Tibial nerve (tissue), 4 donors: Measurements from ENCODE around the gene GBX1. TPM values are rescaled to one million over a fixed set of nuclear protein-coding genes. Genes with fewer than 3 reads are reported as not detected.
A peak's percentile ranks its signal among the peaks of the same experiment; 100 is the strongest.

Experiments
- DNase-seq, 2 donors: peaks; one replicate each; pipeline ENCODE4 v3.0.0-alpha.2; 2019; ENCODE audit warnings: low spot score in 2 of 2
- H3K27ac ChIP-seq, 4 donors: fragments of 200-600 bp; sonication (generic) in 3 of 4; one replicate each; pipeline ENCODE4 v1.5.1; 2017 to 2019; ENCODE audit warnings: mild to moderate bottlenecking in 1 of 4
- H3K27me3 ChIP-seq, 2 donors: fragments of 200-600 bp; sonication (generic) in 1 of 2; one replicate each; pipeline versions ENCODE4 v1.5.1 to v1.6.0; 2017 to 2019
- H3K36me3 ChIP-seq, 3 donors: fragments of 200-600 bp; sonication (generic); one replicate each; pipeline ENCODE4 v1.5.1; 2018 to 2019
- H3K4me1 ChIP-seq, 4 donors: fragments of 200-600 bp; sonication (generic) in 3 of 4; one replicate each; pipeline ENCODE4 v1.5.1; 2017 to 2019
- H3K4me3 ChIP-seq, 4 donors: fragments of 200-600 bp; sonication (generic) in 3 of 4; one replicate each; pipeline ENCODE4 v1.5.1; 2017 to 2019; ENCODE audit warnings: mild to moderate bottlenecking in 1 of 4, moderate library complexity in 1 of 4
- H3K9me3 ChIP-seq, 4 donors: fragments of 200-600 bp; sonication (generic) in 3 of 4; one replicate each; pipeline ENCODE4 v1.5.1; 2017 to 2019
- EP300 ChIP-seq, 2 donors: sonication (generic); formaldehyde crosslinking; IDR thresholded peaks; one replicate each; pipeline ENCODE4 v1.6.1; 2017; ENCODE audit warnings: antibody characterized with exemption in 2 of 2, mild to moderate bottlenecking in 1 of 2
- POLR2A ChIP-seq, 2 donors: fragments of 450-650 bp; IDR thresholded peaks; one replicate each; pipeline ENCODE4 v1.6.1; 2017; ENCODE audit warnings: antibody characterized with exemption in 2 of 2, mild to moderate bottlenecking in 2 of 2, moderate library complexity in 2 of 2
- WGBS, 2 donors: methylation state at CpG; one replicate each; pipeline ENCODE4 v1.1.5; 2018; 5-methylcytosine and 5-hydroxymethylcytosine counted together
- total RNA-seq, 4 donors: library from RNA; depleted of rRNA; stranded (reverse); fragments of >200 nt; gene quantifications; one replicate each; pipeline ENCODE4 v1.1.0, GENCODE V29; 2016
- TF ChIP-seq, protein P1 (sequence below), 5 experiments: fragments of 200-600 bp in 3 of 5; fragments of 450-650 bp in 2 of 5; sonication (generic) in 3 of 5; IDR thresholded peaks; one replicate each; pipeline ENCODE4 v1.5.1; 2016 to 2019; ENCODE audit warnings: antibody characterized with exemption in 5 of 5, mild to moderate bottlenecking in 3 of 5, moderate library complexity in 2 of 5

GBX1 gene
- total RNA-seq, 4 donors from 2014 or later, result not detected

DNA sequence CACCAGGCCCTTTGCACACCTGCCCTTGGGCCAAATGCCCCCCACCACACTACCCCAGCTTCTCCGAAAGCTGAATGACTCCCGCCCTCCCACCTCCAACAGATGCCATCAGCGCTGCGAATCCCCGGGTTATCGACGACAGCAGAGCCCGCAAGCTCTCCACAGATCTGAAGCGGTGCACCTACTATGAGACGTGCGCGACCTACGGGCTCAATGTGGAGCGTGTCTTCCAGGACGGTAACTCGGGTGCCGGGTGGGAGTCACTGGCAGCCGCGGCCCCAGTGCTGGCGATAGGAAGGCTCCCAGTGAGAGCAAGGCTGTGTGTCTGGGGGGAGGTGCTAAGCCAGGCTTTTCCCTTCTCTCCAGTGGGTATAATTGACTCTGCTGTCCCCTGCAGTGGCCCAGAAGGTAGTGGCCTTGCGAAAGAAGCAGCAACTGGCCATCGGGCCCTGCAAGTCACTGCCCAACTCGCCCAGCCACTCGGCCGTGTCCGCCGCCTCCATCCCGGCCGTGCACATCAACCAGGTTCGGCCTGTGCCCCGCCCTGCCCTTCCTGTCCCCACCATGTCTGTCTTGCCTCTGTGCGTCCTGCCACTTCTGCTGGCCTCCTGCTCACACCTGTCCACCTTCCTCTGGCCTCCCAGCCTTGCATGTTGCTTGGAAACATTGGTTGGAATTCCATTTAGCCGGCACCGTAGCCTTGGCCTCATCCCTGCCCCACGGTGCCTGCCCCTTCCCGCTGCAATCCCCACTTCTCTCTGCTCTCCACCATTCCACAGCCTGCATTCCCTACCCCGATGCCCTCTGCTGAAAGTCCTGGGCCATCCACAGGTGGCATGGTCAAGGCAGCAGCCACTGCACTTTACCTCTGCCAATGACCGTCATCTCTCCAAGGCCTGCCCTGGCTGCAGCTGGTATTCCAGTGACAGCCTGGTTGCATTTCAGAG, 49.1 kb downstream of the GBX1 start:
- Histone ChIP-seq H3K27me3 (no peaks in the 10 kb centered on the region), H3K4me3 (no peak overlapping the region), H3K9me3 (no peaks in the 10 kb centered on the region), H3K36me3 (peaks cover 0 to 69% (median 0%) of the 10 kb centered on the region in 3 donors), H3K4me1 (peaks cover 0 to 22% (median 9%) of the 10 kb centered on the region in 4 donors), H3K27ac (no peak overlapping the region)
- 90 to 94% methylated on average over 38 of the region's 38 CpGs for WGBS, 2 donors
- DNase-seq, result no peak
- TF ChIP-seq EP300 (IDR thresholded peaks at IDR 0.05) (no peak), POLR2A (IDR thresholded peaks at IDR 0.05) (no peak)
- TF ChIP-seq, protein P1, sequence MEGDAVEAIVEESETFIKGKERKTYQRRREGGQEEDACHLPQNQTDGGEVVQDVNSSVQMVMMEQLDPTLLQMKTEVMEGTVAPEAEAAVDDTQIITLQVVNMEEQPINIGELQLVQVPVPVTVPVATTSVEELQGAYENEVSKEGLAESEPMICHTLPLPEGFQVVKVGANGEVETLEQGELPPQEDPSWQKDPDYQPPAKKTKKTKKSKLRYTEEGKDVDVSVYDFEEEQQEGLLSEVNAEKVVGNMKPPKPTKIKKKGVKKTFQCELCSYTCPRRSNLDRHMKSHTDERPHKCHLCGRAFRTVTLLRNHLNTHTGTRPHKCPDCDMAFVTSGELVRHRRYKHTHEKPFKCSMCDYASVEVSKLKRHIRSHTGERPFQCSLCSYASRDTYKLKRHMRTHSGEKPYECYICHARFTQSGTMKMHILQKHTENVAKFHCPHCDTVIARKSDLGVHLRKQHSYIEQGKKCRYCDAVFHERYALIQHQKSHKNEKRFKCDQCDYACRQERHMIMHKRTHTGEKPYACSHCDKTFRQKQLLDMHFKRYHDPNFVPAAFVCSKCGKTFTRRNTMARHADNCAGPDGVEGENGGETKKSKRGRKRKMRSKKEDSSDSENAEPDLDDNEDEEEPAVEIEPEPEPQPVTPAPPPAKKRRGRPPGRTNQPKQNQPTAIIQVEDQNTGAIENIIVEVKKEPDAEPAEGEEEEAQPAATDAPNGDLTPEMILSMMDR (IDR thresholded peaks at IDR 0.05), result no peak

DNA sequence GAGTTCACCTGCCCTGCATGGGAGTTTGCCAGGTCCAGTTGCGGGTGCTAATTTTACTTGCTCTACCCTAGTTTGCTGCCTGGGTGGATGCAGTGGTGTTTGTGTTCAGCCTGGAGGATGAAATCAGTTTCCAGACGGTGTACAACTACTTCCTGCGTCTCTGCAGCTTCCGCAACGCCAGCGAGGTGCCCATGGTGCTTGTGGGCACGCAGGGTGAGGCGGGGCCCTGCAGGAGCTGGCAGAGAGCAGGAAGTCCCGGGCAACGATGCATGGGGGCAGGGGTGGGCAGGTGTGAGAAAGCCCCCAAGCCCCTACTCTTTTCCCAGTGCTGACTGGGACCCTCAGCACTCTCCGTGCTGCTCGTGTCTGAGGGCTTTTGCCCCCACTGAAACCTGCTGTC, 49.9 kb downstream of the GBX1 start:
- WGBS, 2 donors, result 85 to 87% methylated on average over 11 to 12 of the region's 12 CpGs

DNA sequence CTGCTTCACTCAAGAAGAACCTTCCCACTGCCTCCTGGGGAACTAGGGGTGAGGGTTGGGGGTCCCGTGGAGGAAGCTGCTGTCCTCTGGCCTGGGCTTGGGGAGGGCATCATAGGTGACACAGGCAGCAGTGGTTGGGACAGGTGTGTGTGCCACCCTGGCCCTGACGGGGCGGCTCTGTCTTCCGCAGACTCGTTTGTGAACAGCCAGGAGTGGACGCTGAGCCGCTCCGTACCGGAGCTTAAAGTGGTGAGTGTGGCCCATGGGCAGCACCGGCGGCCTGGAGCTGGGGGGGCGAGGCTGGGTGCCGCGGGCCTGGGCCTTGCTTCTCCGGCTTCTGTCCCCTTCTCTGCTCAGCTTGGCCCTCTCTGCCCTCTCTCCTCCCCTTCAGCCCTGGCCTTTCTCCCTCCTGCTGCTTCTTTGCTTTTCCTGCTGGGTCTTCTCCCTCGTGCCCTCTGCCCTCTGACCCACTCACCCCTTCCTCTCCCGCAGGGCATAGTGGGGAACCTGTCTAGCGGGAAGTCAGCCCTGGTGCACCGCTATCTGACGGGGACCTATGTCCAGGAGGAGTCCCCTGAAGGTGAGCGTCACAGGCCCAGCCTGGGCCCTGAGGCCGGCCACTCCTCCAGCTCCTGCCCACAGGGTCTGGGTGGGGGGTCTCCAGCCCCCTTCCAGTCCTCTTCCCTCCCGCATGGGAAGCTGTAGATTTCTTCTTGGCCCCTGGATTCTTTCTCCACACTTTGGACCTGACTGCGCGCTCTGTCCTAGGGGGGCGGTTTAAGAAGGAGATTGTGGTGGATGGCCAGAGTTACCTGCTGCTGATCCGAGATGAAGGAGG, 50.7 kb downstream of the GBX1 start:
- H3K9me3 ChIP-seq, result no peaks in the 10 kb centered on the region
- peaks cover 0 to 54% (median 0%) of the 10 kb centered on the region in 3 donors for H3K36me3 ChIP-seq
- no peak for DNase-seq
- no peak overlapping the region for H3K4me3 ChIP-seq
- 91% methylated on average over 26 to 27 of the region's 27 CpGs for WGBS, 2 donors
- no peak overlapping the region for H3K27ac ChIP-seq
- H3K4me1 ChIP-seq, result peaks cover 0 to 27% (median 9%) of the 10 kb centered on the region in 4 donors
- no peaks in the 10 kb centered on the region for H3K27me3 ChIP-seq
- TF ChIP-seq EP300 (IDR thresholded peaks at IDR 0.05), result no peak
- no peak for TF ChIP-seq POLR2A (IDR thresholded peaks at IDR 0.05)
- TF ChIP-seq, protein P1 (IDR thresholded peaks at IDR 0.05), result no peak

More for the DNA sequence above, 49.9 kb downstream of the GBX1 start:
- H3K4me3 ChIP-seq, result no peak overlapping the region
- H3K27me3 ChIP-seq, result no peaks in the 10 kb centered on the region
- DNase-seq, result no peak
- peaks cover 0 to 61% (median 0%) of the 10 kb centered on the region in 3 donors for H3K36me3 ChIP-seq
- no peaks in the 10 kb centered on the region for H3K9me3 ChIP-seq
- TF ChIP-seq, protein P1 (IDR thresholded peaks at IDR 0.05), result no peak
- TF ChIP-seq POLR2A (IDR thresholded peaks at IDR 0.05) (no peak), EP300 (IDR thresholded peaks at IDR 0.05) (no peak)
- H3K27ac ChIP-seq, result no peak overlapping the region
- H3K4me1 ChIP-seq, result peaks cover 0 to 27% (median 9%) of the 10 kb centered on the region in 4 donors

DNA sequence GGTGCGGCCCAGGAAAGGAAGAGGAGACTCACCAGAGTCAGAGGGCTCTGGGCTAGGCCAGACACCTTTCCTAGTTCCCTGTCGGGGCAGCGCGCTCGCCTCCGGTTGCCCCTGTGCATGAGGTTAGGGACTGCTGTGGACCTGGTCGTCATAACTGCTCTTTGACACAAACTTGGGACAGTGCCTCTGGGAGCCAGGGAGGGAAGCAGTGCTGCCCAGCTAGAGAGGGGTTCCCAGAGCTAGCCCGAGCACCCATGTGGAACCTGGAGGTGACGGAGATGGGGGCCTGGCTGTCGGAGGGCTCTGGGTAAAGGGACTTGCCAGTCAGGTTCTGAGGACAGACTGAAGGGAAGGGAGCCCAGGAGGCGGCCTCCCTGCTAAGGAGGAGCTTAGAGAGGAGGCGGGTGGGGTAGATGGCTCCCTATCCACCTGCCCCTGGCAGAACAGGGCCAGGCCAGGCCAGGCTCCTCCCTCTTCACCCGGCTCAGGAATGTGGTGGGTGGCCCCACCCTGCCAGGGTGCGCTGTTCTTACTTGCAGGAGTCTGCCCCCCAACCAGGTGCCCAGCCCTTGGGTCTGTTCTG, 51.6 kb downstream of the GBX1 start:
- TF ChIP-seq, protein P1 (IDR thresholded peaks at IDR 0.05), result no peak
- no peak for TF ChIP-seq EP300 (IDR thresholded peaks at IDR 0.05)
- no peak for TF ChIP-seq POLR2A (IDR thresholded peaks at IDR 0.05)
- peaks cover 0 to 36% (median 9%) of the 10 kb centered on the region in 4 donors for H3K4me1 ChIP-seq
- no peaks in the 10 kb centered on the region for H3K9me3 ChIP-seq
- H3K27me3 ChIP-seq, result no peaks in the 10 kb centered on the region
- peaks cover 0 to 45% (median 0%) of the 10 kb centered on the region in 3 donors for H3K36me3 ChIP-seq
- DNase-seq, result no peak
- WGBS, 2 donors, result 82 to 86% methylated on average over 13 to 14 of the region's 14 CpGs
- H3K4me3 ChIP-seq, result peak overlapping the region in 1 of 4 donors; percentile 36
- H3K27ac ChIP-seq, result no peak overlapping the region
